KMS-11 (cell line): ENCODE data around the gene ZNF525.

ENCODE experiments used
- H2AFZ ChIP-seq: fragments of 200-600 bp; sonication (generic); 2 replicates; pipeline ENCODE4 v1.6.1; 2016; ENCODE audit warnings: antibody characterized with exemption, mixed run types, low read depth
- H3K27ac ChIP-seq: fragments of 200-600 bp; sonication (generic); 2 replicates; pipeline ENCODE4 v1.6.1; 2016; ENCODE audit warnings: mild to moderate bottlenecking, mixed run types
- H3K27me3 ChIP-seq: fragments of 200-600 bp; sonication (generic); 2 replicates; pipeline ENCODE4 v1.6.1; 2017; ENCODE audit warnings: mild to moderate bottlenecking, low read depth, mixed run types, moderate library complexity; ENCODE audit not compliant: insufficient read depth
- H3K36me3 ChIP-seq: fragments of 200-600 bp; sonication (generic); 2 replicates; pipeline ENCODE4 v1.6.1; 2017; ENCODE audit warnings: mild to moderate bottlenecking, mixed run types; ENCODE audit not compliant: insufficient read depth
- H3K4me1 ChIP-seq: fragments of 200-600 bp; sonication (generic); 2 replicates; pipeline ENCODE4 v1.6.1; 2016; ENCODE audit warnings: mild to moderate bottlenecking, low read depth, mixed run types; ENCODE audit not compliant: poor library complexity, severe bottlenecking
- H3K4me2 ChIP-seq: fragments of 200-600 bp; sonication (generic); 2 replicates; pipeline ENCODE4 v1.7.0; 2016; ENCODE audit warnings: mild to moderate bottlenecking, mixed run types
- H3K4me3 ChIP-seq: fragments of 200-600 bp; sonication (generic); IDR thresholded peaks from 2 replicates; pipeline ENCODE4 v1.6.1; 2017; ENCODE audit warnings: low read depth, low read length, mixed read lengths; ENCODE audit not compliant: insufficient read depth
- H3K79me2 ChIP-seq: fragments of 200-600 bp; sonication (generic); 2 replicates; pipeline ENCODE4 v1.6.1; 2016; ENCODE audit warnings: low read depth, mixed run types; ENCODE audit not compliant: insufficient read depth
- H3K9ac ChIP-seq: fragments of 200-600 bp; sonication (generic); 2 replicates; pipeline ENCODE4 v1.6.1; 2016; ENCODE audit warnings: mild to moderate bottlenecking, mixed run types
- H4K20me1 ChIP-seq: fragments of 200-600 bp; sonication (generic); 2 replicates; pipeline ENCODE4 v1.6.1; 2016; ENCODE audit warnings: mild to moderate bottlenecking, mixed run types; ENCODE audit not compliant: insufficient read depth
- TF ChIP-seq, protein P1 (sequence below): fragments of 200-600 bp; sonication (generic); conservative IDR thresholded peaks from 2 replicates; pipeline ENCODE4 v1.6.1; 2017; ENCODE audit warnings: low read depth, mild to moderate bottlenecking, antibody characterized with exemption, low read length, moderate library complexity, mixed read lengths

The ZNF525 gene

DNA sequence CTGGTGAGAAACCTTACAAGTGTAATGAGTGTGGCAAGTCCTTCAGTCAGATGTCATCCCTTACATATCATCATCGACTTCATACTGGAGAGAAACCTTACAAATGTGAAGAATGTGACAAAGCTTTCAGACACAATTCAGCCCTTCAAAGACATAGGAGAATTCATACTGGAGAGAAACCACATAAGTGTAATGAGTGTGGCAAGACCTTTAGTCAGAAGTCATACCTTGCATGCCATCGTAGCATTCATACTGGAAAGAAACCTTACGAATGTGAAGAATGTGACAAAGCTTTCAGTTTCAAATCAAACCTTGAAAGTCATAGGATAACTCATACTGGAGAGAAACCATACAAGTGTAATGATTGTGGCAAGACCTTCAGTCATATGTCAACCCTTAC is 15.9 kb downstream of the ZNF525 start:
- no peaks in the 10 kb centered on the region for H3K36me3 ChIP-seq
- no peak overlapping the region for H3K4me2 ChIP-seq
- no peak overlapping the region for H3K9ac ChIP-seq
- TF ChIP-seq, protein P1, sequence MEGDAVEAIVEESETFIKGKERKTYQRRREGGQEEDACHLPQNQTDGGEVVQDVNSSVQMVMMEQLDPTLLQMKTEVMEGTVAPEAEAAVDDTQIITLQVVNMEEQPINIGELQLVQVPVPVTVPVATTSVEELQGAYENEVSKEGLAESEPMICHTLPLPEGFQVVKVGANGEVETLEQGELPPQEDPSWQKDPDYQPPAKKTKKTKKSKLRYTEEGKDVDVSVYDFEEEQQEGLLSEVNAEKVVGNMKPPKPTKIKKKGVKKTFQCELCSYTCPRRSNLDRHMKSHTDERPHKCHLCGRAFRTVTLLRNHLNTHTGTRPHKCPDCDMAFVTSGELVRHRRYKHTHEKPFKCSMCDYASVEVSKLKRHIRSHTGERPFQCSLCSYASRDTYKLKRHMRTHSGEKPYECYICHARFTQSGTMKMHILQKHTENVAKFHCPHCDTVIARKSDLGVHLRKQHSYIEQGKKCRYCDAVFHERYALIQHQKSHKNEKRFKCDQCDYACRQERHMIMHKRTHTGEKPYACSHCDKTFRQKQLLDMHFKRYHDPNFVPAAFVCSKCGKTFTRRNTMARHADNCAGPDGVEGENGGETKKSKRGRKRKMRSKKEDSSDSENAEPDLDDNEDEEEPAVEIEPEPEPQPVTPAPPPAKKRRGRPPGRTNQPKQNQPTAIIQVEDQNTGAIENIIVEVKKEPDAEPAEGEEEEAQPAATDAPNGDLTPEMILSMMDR, result no peak
- H3K4me1 ChIP-seq, result no peaks in the 10 kb centered on the region
- no peak overlapping the region for H3K4me3 ChIP-seq
- H2AFZ ChIP-seq, result no peak overlapping the region
- H3K27ac ChIP-seq, result no peak overlapping the region
- no peaks in the 10 kb centered on the region for H3K79me2 ChIP-seq
- no peaks in the 10 kb centered on the region for H4K20me1 ChIP-seq
- H3K27me3 ChIP-seq, result no peaks in the 10 kb centered on the region

DNA sequence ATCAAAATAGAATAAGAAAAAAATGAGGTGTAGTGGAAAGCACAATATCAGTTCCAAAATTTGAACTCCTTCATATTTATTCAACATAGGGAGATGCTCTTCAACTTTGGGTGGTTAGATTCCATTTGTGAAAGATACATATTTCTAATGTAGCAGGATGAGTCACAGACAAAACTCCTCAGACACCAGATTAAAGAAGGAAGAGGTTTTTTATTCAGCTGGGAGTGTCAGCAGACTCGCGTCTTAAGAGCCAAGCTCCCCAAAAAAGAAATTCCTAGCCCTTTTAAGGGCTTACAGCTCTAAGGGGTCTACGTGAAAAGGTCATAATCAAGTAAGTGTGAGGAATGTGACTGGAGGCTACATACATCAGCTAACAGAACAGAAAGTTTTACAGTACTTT is 22.7 kb downstream of the ZNF525 start:
- no peak overlapping the region for H3K4me2 ChIP-seq
- H3K9ac ChIP-seq, result no peak overlapping the region
- H3K4me1 ChIP-seq, result no peaks in the 10 kb centered on the region
- no peak overlapping the region for H3K4me3 ChIP-seq
- no peaks in the 10 kb centered on the region for H3K79me2 ChIP-seq
- H3K27me3 ChIP-seq, result no peaks in the 10 kb centered on the region
- TF ChIP-seq, protein P1, result no peak
- H3K27ac ChIP-seq, result no peak overlapping the region
- no peaks in the 10 kb centered on the region for H3K36me3 ChIP-seq
- no peaks in the 10 kb centered on the region for H4K20me1 ChIP-seq
- H2AFZ ChIP-seq, result no peak overlapping the region

GRCh38 chr19:53388904-53389303 is 23.4 kb downstream of the ZNF525 start:
- no peaks in the 10 kb centered on the region for H4K20me1 ChIP-seq
- no peak overlapping the region for H2AFZ ChIP-seq
- no peaks in the 10 kb centered on the region for H3K79me2 ChIP-seq
- H3K27ac ChIP-seq, result no peak overlapping the region
- no peak overlapping the region for H3K9ac ChIP-seq
- H3K27me3 ChIP-seq, result no peaks in the 10 kb centered on the region
- H3K4me2 ChIP-seq, result no peak overlapping the region
- TF ChIP-seq, protein P1, result no peak
- no peaks in the 10 kb centered on the region for H3K36me3 ChIP-seq
- H3K4me1 ChIP-seq, result no peaks in the 10 kb centered on the region
- no peak overlapping the region for H3K4me3 ChIP-seq

GRCh38 chr19:53389571-53389970 is 24.1 kb downstream of the ZNF525 start:
- H3K4me3 ChIP-seq, result no peak overlapping the region
- no peak overlapping the region for H3K9ac ChIP-seq
- no peaks in the 10 kb centered on the region for H3K4me1 ChIP-seq
- H4K20me1 ChIP-seq, result no peaks in the 10 kb centered on the region
- H3K79me2 ChIP-seq, result no peaks in the 10 kb centered on the region
- no peak overlapping the region for H3K27ac ChIP-seq
- TF ChIP-seq, protein P1, result no peak
- no peaks in the 10 kb centered on the region for H3K36me3 ChIP-seq
- H2AFZ ChIP-seq, result no peak overlapping the region
- no peak overlapping the region for H3K4me2 ChIP-seq
- H3K27me3 ChIP-seq, result no peaks in the 10 kb centered on the region
